ENCODE data around the gene ZNF521. TPM values are rescaled to one million over a fixed set of nuclear protein-coding genes. Genes with fewer than 3 reads are reported as not detected.
A peak's percentile ranks its signal among the peaks of the same experiment; 100 is the strongest.

The ZNF521 gene
- total and polyA plus RNA-seq, 2 donors (not counting 3 experiments of a cell fraction or from before 2014, with no cell fraction given): 111 to 168 TPM

- dilution Hi-C loops (cut with MboI; ENCODE audit: extremely low pct_ligation_motif_present, low sequenced_read_pairs): no loop called here
- no peaks in the 10 kb centered on the region for H3K79me2 ChIP-seq (ENCODE audit: control insufficient read depth, insufficient read depth, low read length)
- no peaks in the 10 kb centered on the region for H3K27me3 ChIP-seq (ENCODE audit: control insufficient read depth in 2 of 2, insufficient read depth in 2 of 2, low read length in 2 of 2)
- H4K20me1 ChIP-seq (replicated peaks; ENCODE audit: control insufficient read depth, extremely low read depth, insufficient read depth, low read length): no peaks in the 10 kb centered on the region
- no peak overlapping the region for H3K27ac ChIP-seq (ENCODE audit: insufficient read depth, low read depth, low read length)
- TF ChIP-seq GATA2 (IDR thresholded peaks at IDR 0.05; ENCODE audit: insufficient read depth, insufficient read length, low read depth, low read length): no peak
- DNase-seq (ENCODE audit: low read depth, low spot score) (no peak), FAIRE-seq (peak; percentile 43)
- no TSS peak for BruUV-seq (replicated peaks)
- ChIA-PET CTCF (interaction anchor here (0.8 kb wide), 1 partner anchor 13 kb away, joined by 3 read pairs; the partner anchor contains the start of gene ZNF521), POLR2A (no interaction called here)
- H3K4me3 ChIP-seq (replicated peaks in 1 of 3; ENCODE audit: insufficient read depth in 1 of 3, low read depth in 1 of 3, low read length in 3 of 3): no peak overlapping the region
- no peaks in the 10 kb centered on the region for H3K9me3 ChIP-seq (replicated peaks; ENCODE audit: control insufficient read depth, insufficient read depth, low read length)
- H3K36me3 ChIP-seq (ENCODE audit: control insufficient read depth in 2 of 2, extremely low read depth in 1 of 2, insufficient read depth in 2 of 2, low read length in 2 of 2): no peaks in the 10 kb centered on the region
- peaks cover 3% of the 10 kb centered on the region for H3K4me1 ChIP-seq (ENCODE audit: control insufficient read depth, extremely low read depth, insufficient read depth, low read length)
- no peaks in the 10 kb centered on the region for H3K9me1 ChIP-seq (replicated peaks; ENCODE audit: control insufficient read depth, extremely low read depth, insufficient read depth, low read length)
- H2AFZ ChIP-seq (ENCODE audit: low read depth, low read length): no peak overlapping the region
- no peak overlapping the region for H3K9ac ChIP-seq (replicated peaks; ENCODE audit: extremely low read depth, insufficient read depth, low read length)
- intact Hi-C loops (cut with micrococcal nuclease): no loop called here
- H3K4me2 ChIP-seq (ENCODE audit: insufficient read depth, low read length): no peak overlapping the region
Measured at GRCh38 chr18:25365242-25365641, 13.3 kb upstream of the ZNF521 start.

- Histone ChIP-seq H3K27ac (ENCODE audit: insufficient read depth, low read depth, low read length) (no peak overlapping the region), H3K4me2 (ENCODE audit: insufficient read depth, low read length) (no peak overlapping the region), H3K79me2 (ENCODE audit: control insufficient read depth, insufficient read depth, low read length) (no peaks in the 10 kb centered on the region), H3K4me3 (replicated peaks in 1 of 3; ENCODE audit: insufficient read depth in 1 of 3, low read depth in 1 of 3, low read length in 3 of 3) (no peak overlapping the region), H3K9me3 (replicated peaks; ENCODE audit: control insufficient read depth, insufficient read depth, low read length) (no peaks in the 10 kb centered on the region), H3K36me3 (ENCODE audit: control insufficient read depth in 2 of 2, extremely low read depth in 1 of 2, insufficient read depth in 2 of 2, low read length in 2 of 2) (no peaks in the 10 kb centered on the region), H2AFZ (ENCODE audit: low read depth, low read length) (no peak overlapping the region), H3K27me3 (ENCODE audit: control insufficient read depth in 2 of 2, insufficient read depth in 2 of 2, low read length in 2 of 2) (no peaks in the 10 kb centered on the region), H3K9ac (replicated peaks; ENCODE audit: extremely low read depth, insufficient read depth, low read length) (no peak overlapping the region), H3K9me1 (replicated peaks; ENCODE audit: control insufficient read depth, extremely low read depth, insufficient read depth, low read length) (no peaks in the 10 kb centered on the region), H3K4me1 (ENCODE audit: control insufficient read depth, extremely low read depth, insufficient read depth, low read length) (no peaks in the 10 kb centered on the region), H4K20me1 (replicated peaks; ENCODE audit: control insufficient read depth, extremely low read depth, insufficient read depth, low read length) (no peaks in the 10 kb centered on the region)
- intact Hi-C loops (cut with micrococcal nuclease) (no loop called here), dilution Hi-C loops (cut with MboI; ENCODE audit: extremely low pct_ligation_motif_present, low sequenced_read_pairs) (no loop called here)
- ChIA-PET CTCF (interaction anchor here (0.8 to 1.0 kb wide), 2 partner anchors 11 to 12 kb away, joined by 3 read pairs; partner anchors contain the start of gene ZNF521), POLR2A (no interaction called here)
- no TSS peak for BruUV-seq (replicated peaks)
- TF ChIP-seq POLR2AphosphoS5 (IDR thresholded peaks at IDR 0.05; ENCODE audit: insufficient read depth, low read depth, low read length): no peak
- TF ChIP-seq JUN (IDR thresholded peaks at IDR 0.05; ENCODE audit: borderline replicate concordance, insufficient read depth, insufficient read length, low read depth): no peak
- no peak for TF ChIP-seq EZH2 (IDR thresholded peaks at IDR 0.05; ENCODE audit: borderline replicate concordance, low read depth, low read length, severe bottlenecking)
- DNase-seq (ENCODE audit: low read depth, low spot score) (no peak), FAIRE-seq (no peak)
Measured at GRCh38 chr18:25364732-25365131, 12.8 kb upstream of the ZNF521 start.

Measured in endothelial cell of umbilical vein (primary cell).